Activated CD4-positive, alpha-beta memory T cell treated with anti-CD3 and anti-CD28 coated beads, Interleukin-2, amount 10 ng/mL, durations not matched to agents 7 days and 5 days (primary cell): ENCODE data around the gene RRP8. TPM values are rescaled to one million over a fixed set of nuclear protein-coding genes. Genes with fewer than 3 reads are reported as not detected.

Source experiments
- CTCF ChIA-PET: fragments of 350-600 bp; sonication (Branson Sonifier 250); formaldehyde crosslinking; loops from one replicate; lab custom pipeline; 2021; ENCODE audit warnings: antibody characterized with exemption, inconsistent platforms; lab: Charles Lee
- POLR2A ChIA-PET: fragments of 350-600 bp; sonication (Branson Sonifier 250); formaldehyde crosslinking; loops from one replicate; lab custom pipeline; 2021; ENCODE audit warnings: antibody characterized with exemption; lab: Charles Lee
- DNase-seq: peaks from one replicate; pipeline ENCODE4 v3.0.0-alpha.2; 2020
- H3K27ac Mint-ChIP-seq: one replicate; pipeline ENCODE4 v1.8.0; 2021; ENCODE audit warnings: mild to moderate bottlenecking, mixed read lengths
- H3K27me3 Mint-ChIP-seq: one replicate; pipeline ENCODE4 v1.8.0; 2021; ENCODE audit warnings: mixed read lengths
- H3K36me3 Mint-ChIP-seq: one replicate; pipeline ENCODE4 v1.8.0; 2021; ENCODE audit warnings: low read depth, mixed read lengths
- H3K4me1 Mint-ChIP-seq: one replicate; pipeline ENCODE4 v1.8.0; 2021; ENCODE audit warnings: mixed read lengths
- H3K4me3 Mint-ChIP-seq: one replicate; pipeline ENCODE4 v1.8.0; 2021; ENCODE audit warnings: mild to moderate bottlenecking, mixed read lengths
- H3K9me3 Mint-ChIP-seq: one replicate; pipeline ENCODE4 v1.8.0; 2021; ENCODE audit warnings: mixed read lengths
- total RNA-seq, 2 experiments: library from RNA; stranded (reverse); gene quantifications; one replicate each; pipeline ENCODE4 v1.2.3, GENCODE V29; 2021

The RRP8 gene
- total RNA-seq, 2 experiments from 2014 or later, result 21.8 to 24.4 TPM

DNA sequence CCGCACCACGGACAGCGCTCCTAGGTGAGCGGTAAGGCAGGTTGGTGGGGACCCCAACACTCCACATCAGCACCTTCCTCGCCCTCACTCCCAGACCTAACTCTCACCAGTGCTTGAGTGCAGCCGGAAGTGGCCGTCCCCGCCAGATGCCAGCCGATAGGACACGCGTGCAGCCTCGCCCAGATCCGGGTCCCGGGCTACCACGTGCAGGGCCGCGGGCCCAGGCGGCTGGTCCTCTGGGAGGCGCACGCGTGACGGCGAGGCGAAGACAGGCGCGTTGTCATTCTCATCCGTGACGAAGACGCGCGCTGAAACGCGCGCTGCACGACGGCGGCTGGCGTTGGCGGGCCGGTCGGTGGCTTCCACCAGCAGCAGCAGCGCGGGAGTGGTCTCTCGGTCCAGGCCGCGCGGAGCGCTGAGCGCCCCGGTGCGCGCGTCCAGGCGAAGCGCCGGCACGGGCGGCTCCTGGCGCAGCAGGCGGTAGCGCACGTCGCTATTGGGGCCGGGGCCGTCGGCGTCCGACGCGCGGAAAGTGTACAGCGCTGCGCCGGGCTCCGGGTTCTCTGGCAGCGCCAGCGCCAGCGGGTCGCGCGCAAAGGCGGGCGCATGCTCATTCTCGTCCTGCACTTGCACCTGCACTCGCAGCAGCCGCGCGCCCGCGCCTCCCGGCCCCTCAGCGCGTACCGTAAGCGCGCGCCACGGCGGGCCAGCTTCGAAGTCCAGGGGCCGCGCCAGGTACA, 26.6 kb upstream of the RRP8 start:
- DNase-seq, result no peak
- no peak overlapping the region for H3K4me3 Mint-ChIP-seq
- no peak overlapping the region for H3K27ac Mint-ChIP-seq
- no peaks in the 10 kb centered on the region for H3K9me3 Mint-ChIP-seq
- POLR2A ChIA-PET, result no interaction called here
- H3K36me3 Mint-ChIP-seq, result no peaks in the 10 kb centered on the region
- CTCF ChIA-PET, result interaction anchor here (1.5 kb wide), 1 partner anchor 8 kb away, joined by 4 read pairs; no protein-coding TSS in a partner anchor
- peaks cover 24% of the 10 kb centered on the region for H3K4me1 Mint-ChIP-seq
- H3K27me3 Mint-ChIP-seq, result no peaks in the 10 kb centered on the region

DNA sequence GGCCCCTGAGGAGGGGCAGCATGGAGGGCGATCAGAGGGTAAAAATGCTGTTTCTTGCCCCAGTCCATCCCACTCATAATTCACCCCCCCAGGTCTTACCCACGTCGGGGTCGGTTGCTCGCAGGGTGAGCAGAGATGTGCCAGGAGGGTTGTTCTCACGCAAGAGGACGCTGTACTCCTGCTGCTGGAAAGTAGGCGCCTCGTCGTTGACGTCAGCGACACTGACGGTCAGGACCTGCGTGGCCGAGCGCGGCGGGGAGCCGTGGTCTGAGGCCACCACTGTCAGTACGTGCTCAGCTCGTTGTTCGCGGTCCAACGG, 26.1 kb upstream of the RRP8 start:
- CTCF ChIA-PET, result interaction anchor here (1.2 kb wide), 1 partner anchor 10 kb away, joined by 3 read pairs; the partner anchor contains the start of gene TPP1
- no peaks in the 10 kb centered on the region for H3K36me3 Mint-ChIP-seq
- peaks cover 24% of the 10 kb centered on the region for H3K4me1 Mint-ChIP-seq
- DNase-seq, result no peak
- H3K9me3 Mint-ChIP-seq, result no peaks in the 10 kb centered on the region
- no peaks in the 10 kb centered on the region for H3K27me3 Mint-ChIP-seq
- POLR2A ChIA-PET, result no interaction called here
- H3K4me3 Mint-ChIP-seq, result no peak overlapping the region
- H3K27ac Mint-ChIP-seq, result no peak overlapping the region

DNA sequence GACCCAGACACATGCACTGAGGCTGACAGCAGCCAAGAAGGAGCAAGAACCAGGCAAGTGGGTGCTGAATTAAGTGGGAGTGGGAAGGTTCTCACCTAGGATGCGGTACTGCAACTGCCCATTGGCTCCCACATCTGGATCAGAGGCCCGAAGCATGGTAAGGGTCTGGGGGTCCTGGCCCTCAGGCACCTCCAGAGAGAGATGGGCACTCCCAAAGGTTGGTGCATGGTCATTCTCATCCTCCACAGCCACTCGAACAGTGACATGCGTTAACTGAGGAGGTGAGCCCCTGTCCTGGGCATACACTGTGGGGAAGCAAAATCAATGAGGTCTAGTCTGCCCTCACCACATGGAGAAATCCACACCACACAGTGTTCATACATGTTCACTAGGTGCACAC, 25.1 kb upstream of the RRP8 start:
- ChIA-PET POLR2A (interaction anchor here (2.3 kb wide), 1 partner anchor 10 kb away, joined by 19 read pairs; the partner anchor contains the start of gene TPP1), CTCF (interaction anchor here (1.2 kb wide), 1 partner anchor 9 kb away, joined by 3 read pairs; the partner anchor contains the start of gene TPP1)
- Mint-ChIP-seq H3K36me3 (no peaks in the 10 kb centered on the region), H3K4me1 (peaks cover 24% of the 10 kb centered on the region), H3K27me3 (no peaks in the 10 kb centered on the region), H3K27ac (no peak overlapping the region), H3K4me3 (no peak overlapping the region), H3K9me3 (no peaks in the 10 kb centered on the region)
- DNase-seq, result no peak

DNA sequence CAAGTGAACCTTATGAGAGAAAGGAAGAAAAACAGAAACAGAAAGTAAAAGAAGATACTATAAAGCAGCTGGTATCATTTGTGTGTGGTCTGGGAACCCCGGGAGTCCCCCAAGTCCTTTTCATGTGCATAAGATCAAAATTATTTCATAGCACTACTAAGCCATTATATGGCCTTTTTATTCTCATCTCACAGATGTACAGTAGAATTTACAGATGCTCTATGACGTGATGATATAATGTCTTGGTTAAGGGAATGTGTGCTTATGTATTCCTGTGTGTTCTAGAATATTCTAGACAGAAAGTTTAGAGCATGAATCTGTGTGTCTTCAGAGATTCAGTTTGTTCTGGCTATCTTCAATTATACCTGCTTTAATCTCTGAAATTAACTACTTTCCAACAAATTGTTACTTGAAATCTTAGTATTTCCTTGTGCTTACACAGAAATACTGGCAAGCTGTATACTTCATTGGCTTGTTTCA, 24.4 kb upstream of the RRP8 start:
- CTCF ChIA-PET, result interaction anchor here (0.8 to 1.2 kb wide), 3 partner anchors 9 to 39 kb away, joined by 3 to 6 read pairs (median 4); partner anchors contain the start of gene TPP1
- H3K4me1 Mint-ChIP-seq, result peaks cover 24% of the 10 kb centered on the region

DNA sequence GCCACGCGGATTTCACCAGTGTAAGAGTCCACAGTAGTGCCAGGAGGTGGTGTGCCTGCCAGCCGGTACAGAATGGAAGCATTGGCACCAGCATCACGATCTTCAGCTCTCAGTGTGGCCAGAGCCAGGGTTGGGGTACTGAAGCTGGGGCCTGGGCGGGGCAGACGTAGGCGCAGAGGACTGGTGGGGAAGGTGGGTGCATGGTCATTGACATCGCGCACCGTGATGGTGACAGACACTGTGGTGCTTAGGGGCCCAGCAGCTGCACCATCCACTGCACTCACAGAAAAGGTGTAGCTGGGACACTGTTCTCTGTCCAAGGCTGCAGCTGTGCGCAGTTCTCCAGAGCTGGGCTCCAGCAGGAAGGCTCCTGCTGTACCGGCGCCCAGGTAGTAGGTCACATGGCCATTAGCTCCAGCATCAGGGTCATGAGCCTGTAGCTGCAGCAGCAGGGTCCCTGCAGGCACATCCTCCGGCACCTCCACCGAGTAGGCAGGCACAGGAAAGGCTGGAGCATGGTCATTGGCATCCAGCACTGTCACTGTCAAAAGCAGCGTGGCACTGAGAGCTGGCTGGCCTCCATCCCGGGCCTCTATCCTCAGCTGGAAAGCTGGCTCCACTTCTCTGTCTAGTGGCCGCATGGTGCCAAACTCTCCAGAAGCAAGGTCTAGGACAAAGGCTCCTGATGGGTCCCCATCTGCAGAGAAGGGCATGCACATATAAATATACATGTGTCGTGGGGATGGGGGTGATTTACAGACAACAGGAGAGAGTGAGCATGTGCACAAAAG, 23.8 kb upstream of the RRP8 start:
- Mint-ChIP-seq H3K27me3 (no peaks in the 10 kb centered on the region), H3K27ac (peak overlapping the region; percentile 5), H3K4me3 (peak overlapping the region; percentile 40), H3K36me3 (no peaks in the 10 kb centered on the region), H3K9me3 (no peaks in the 10 kb centered on the region), H3K4me1 (peaks cover 24% of the 10 kb centered on the region)
- ChIA-PET POLR2A (interaction anchor here (1.3 to 2.3 kb wide), 5 partner anchors 9 to 56 kb away, joined by 4 to 19 read pairs (median 8); partner anchors contain the start of genes ILK, MRPL17, TAF10 and TPP1), CTCF (interaction anchor here (0.8 to 1.2 kb wide), 3 partner anchors 8 to 40 kb away, joined by 3 to 6 read pairs (median 4); partner anchors contain the start of gene TPP1)
- DNase-seq, result no peak

More for the DNA sequence above, 24.4 kb upstream of the RRP8 start:
- peak overlapping the region; percentile 40 for H3K4me3 Mint-ChIP-seq
- no peak for DNase-seq
- H3K36me3 Mint-ChIP-seq, result no peaks in the 10 kb centered on the region
- H3K9me3 Mint-ChIP-seq, result no peaks in the 10 kb centered on the region
- H3K27ac Mint-ChIP-seq, result peak overlapping the region; percentile 5
- H3K27me3 Mint-ChIP-seq, result no peaks in the 10 kb centered on the region
- POLR2A ChIA-PET, result interaction anchor here (1.3 to 2.3 kb wide), 5 partner anchors 9 to 56 kb away, joined by 4 to 19 read pairs (median 8); partner anchors contain the start of genes ILK, MRPL17, TAF10 and TPP1

- no peak for DNase-seq
- H3K27ac Mint-ChIP-seq, result no peak overlapping the region
- no peaks in the 10 kb centered on the region for H3K9me3 Mint-ChIP-seq
- peaks cover 20% of the 10 kb centered on the region for H3K4me1 Mint-ChIP-seq
- no peak overlapping the region for H3K4me3 Mint-ChIP-seq
- ChIA-PET POLR2A (no interaction called here), CTCF (no interaction called here)
- no peaks in the 10 kb centered on the region for H3K36me3 Mint-ChIP-seq
- no peaks in the 10 kb centered on the region for H3K27me3 Mint-ChIP-seq
Measured at GRCh38 chr11:6625832-6626420, 22.5 kb upstream of the RRP8 start.

DNA sequence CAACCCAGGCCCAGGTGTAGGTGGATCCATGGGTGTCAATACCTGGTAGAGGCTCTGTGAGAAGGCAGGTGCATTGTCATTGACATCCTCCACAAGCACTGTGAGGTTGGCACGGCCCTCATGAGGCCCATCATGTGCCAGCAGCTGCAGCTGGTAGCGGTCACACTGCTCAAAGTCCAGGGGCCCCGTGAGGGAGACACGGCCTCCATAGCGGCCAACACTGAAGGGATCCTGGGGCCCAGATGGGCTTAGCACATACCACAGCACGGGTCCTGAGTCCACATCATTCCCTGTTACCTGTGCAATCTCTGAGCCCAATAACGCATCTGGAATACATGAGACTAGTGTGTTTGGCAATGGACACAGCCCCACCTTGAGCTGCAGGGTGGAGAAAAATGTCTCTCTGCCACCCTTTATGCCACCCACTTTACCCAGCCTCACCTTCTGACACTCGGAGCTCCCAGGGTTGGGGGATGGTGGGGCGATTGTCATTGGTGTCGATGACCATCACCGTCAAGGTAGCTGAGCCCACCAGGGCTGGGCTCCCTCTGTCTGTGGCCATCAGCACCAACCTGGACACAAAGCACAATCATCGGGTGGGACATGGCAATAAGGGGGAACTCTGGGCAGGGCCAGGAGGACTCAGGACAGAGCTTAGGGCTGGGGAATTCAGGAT, 21.9 kb upstream of the RRP8 start:
- Mint-ChIP-seq H3K4me3 (no peak overlapping the region), H3K4me1 (peaks cover 20% of the 10 kb centered on the region), H3K27ac (no peak overlapping the region), H3K36me3 (no peaks in the 10 kb centered on the region), H3K27me3 (no peaks in the 10 kb centered on the region), H3K9me3 (no peaks in the 10 kb centered on the region)
- ChIA-PET CTCF (no interaction called here), POLR2A (interaction anchor here (0.6 kb wide), 1 partner anchor 12 kb away, joined by 3 read pairs; no protein-coding TSS in a partner anchor)
- DNase-seq, result no peak

GRCh38 chr11:6623391-6624363, 20.3 kb upstream of the RRP8 start:
- H3K4me3 Mint-ChIP-seq, result no peak overlapping the region
- H3K27ac Mint-ChIP-seq, result no peak overlapping the region
- ChIA-PET CTCF (interaction anchor here (1.2 kb wide), 1 partner anchor 60 kb away, joined by 4 read pairs; the partner anchor contains the start of gene MRPL17), POLR2A (interaction anchor here (1.0 to 6.6 kb wide), 2 partner anchors 11 to 18 kb away, joined by 5 to 108 read pairs; partner anchors contain the start of genes ILK and RRP8)
- H3K4me1 Mint-ChIP-seq, result peaks cover 20% of the 10 kb centered on the region
- H3K27me3 Mint-ChIP-seq, result no peaks in the 10 kb centered on the region
- no peaks in the 10 kb centered on the region for H3K9me3 Mint-ChIP-seq
- no peak for DNase-seq
- H3K36me3 Mint-ChIP-seq, result no peaks in the 10 kb centered on the region

DNA sequence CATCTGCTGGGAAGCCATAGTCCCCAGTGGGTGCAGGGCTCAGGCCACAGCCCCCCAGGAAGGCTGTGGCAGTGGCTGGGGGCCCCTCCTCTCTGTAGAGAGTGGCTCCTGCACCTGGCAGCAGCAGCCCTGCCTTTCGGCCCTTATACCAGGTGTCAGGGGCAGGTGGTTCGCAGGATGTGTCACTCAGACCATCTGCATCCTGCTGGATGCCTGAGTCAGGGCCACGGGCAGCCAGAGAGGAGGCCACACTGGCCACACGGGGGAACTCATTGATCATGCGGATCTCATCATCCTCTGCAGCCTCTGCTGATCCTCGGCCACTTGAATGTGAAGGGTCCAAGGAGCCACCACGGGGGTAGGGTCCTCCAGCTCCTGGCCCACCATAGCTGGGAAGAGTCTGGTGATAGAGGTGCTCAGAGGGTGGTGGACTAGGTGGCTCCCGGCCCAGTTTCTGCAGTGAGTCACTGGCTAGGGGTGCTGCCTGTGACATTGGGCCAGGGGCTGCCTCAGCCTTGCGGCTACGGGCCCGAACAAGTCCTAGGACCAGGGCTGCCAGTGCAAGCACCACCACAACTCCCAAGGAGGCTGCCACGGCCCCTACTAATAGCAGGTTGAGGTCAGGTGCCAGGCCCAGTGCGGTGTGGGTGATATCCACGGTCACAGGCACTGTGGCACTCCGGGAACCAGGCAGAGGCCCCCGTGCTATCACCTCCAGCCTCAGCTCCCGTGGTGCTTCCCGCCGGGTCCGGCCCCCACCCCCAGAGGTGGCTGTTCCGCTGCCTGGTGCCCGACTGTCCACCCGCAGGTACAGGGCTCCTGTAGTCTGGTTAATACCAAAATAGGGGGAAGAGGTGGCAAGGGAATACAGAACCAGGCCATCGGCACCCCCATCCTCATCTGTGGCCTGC, 19.1 kb upstream of the RRP8 start:
- ChIA-PET POLR2A (interaction anchor here (1.9 to 6.6 kb wide), 3 partner anchors 11 to 61 kb away, joined by 7 to 108 read pairs (median 19); partner anchors contain the start of genes ILK, MRPL17, RRP8 and TAF10), CTCF (interaction anchor here (1.0 to 1.9 kb wide), 3 partner anchors 8 to 61 kb away, joined by 3 to 7 read pairs (median 4); partner anchors contain the start of gene MRPL17)
- Mint-ChIP-seq H3K4me1 (peaks cover 12% of the 10 kb centered on the region), H3K4me3 (no peak overlapping the region), H3K9me3 (no peaks in the 10 kb centered on the region), H3K27me3 (no peaks in the 10 kb centered on the region), H3K36me3 (no peaks in the 10 kb centered on the region), H3K27ac (no peak overlapping the region)
- DNase-seq, result no peak

DNA sequence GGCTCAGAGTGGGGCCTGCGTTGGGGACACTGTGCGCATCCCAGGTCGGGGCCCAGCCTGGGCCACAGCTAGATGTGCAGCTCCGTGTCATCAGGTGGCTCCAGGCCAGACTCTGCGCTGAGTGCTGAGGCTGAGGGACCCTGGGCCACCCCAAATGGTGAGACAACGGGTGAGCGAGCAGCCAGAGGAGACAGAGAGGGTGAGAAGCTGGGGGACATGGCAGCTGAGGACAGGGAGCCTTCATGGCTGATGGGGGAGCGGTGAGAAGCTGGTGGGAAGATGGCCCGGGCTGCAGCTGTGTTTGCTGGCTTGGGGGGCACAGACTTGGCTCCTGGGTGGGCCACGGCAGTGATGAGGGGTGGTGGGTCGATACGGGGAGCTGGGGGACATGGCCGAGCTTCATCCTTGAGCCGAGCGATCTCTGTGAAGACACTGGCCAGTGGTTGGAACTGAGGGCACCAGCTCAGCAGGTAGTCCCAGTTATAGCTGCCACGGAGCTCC, 18.3 kb upstream of the RRP8 start:
- Mint-ChIP-seq H3K36me3 (peaks cover 2% of the 10 kb centered on the region), H3K4me1 (peaks cover 4% of the 10 kb centered on the region), H3K27ac (no peak overlapping the region), H3K9me3 (no peaks in the 10 kb centered on the region), H3K27me3 (no peaks in the 10 kb centered on the region), H3K4me3 (no peak overlapping the region)
- POLR2A ChIA-PET, result interaction anchor here (0.8 to 6.6 kb wide), 5 partner anchors 10 to 67 kb away, joined by 3 to 108 read pairs (median 7); partner anchors contain the start of genes ILK, MRPL17, RRP8 and TAF10
- CTCF ChIA-PET, result interaction anchor here (0.6 to 1.9 kb wide), 4 partner anchors 9 to 1073 kb away, joined by 3 to 7 read pairs (median 4); partner anchors contain the start of gene MRPL17
- no peak for DNase-seq
